MM.1S (cell line): Measurements from ENCODE around the gene GFRA1.

Experiments
- DNase-seq: peaks from one replicate; pipeline ENCODE4 v3.0.0-alpha.2; 2015
- H2AFZ ChIP-seq: fragments of 300-600 bp; sonication (generic); 2 replicates; pipeline ENCODE4 v1.6.0; 2016; ENCODE audit warnings: antibody characterized with exemption, low read length
- H3F3A ChIP-seq: fragments of 300-600 bp; sonication (generic); 2 replicates; pipeline ENCODE4 v1.6.1; 2016; ENCODE audit warnings: mild to moderate bottlenecking, antibody characterized with exemption, low read length, moderate library complexity, mixed read lengths; ENCODE audit not compliant: insufficient read depth
- H3K27ac ChIP-seq: fragments of 300-600 bp; sonication (generic); 2 replicates; pipeline ENCODE4 v1.5.1; 2016; ENCODE audit warnings: mild to moderate bottlenecking, low read length
- H3K27me3 ChIP-seq: fragments of 300-600 bp; sonication (generic); replicated peaks from 2 replicates; pipeline ENCODE4 v1.6.0; 2016; ENCODE audit warnings: low read length; ENCODE audit not compliant: insufficient read depth
- H3K36me3 ChIP-seq: fragments of 300-600 bp; sonication (generic); replicated peaks from 2 replicates; pipeline ENCODE4 v1.6.1; 2016; ENCODE audit warnings: mild to moderate bottlenecking, low read length, mixed read lengths; ENCODE audit not compliant: insufficient read depth
- H3K4me1 ChIP-seq: fragments of 300-600 bp; sonication (generic); 2 replicates; pipeline ENCODE4 v1.6.1; 2016; ENCODE audit warnings: low read length, mixed read lengths
- H3K4me2 ChIP-seq: fragments of 300-600 bp; sonication (generic); 2 replicates; pipeline ENCODE4 v1.6.0; 2016; ENCODE audit warnings: low read depth, low read length
- H3K4me3 ChIP-seq: fragments of 300-600 bp; sonication (generic); 2 replicates; pipeline ENCODE4 v1.5.1; 2016; ENCODE audit warnings: low read length, mixed read lengths
- H3K79me2 ChIP-seq: fragments of 300-600 bp; sonication (generic); 2 replicates; pipeline ENCODE4 v1.6.1; 2016; ENCODE audit warnings: mixed run types, low read length, mixed read lengths
- H3K9ac ChIP-seq: fragments of 300-600 bp; sonication (generic); 2 replicates; pipeline ENCODE4 v1.6.1; 2016; ENCODE audit warnings: low read length, mixed read lengths
- H3K9me2 ChIP-seq: fragments of 300-600 bp; sonication (generic); replicated peaks from 2 replicates; pipeline ENCODE4 v1.6.1; 2016; ENCODE audit warnings: mild to moderate bottlenecking, low read length, mixed read lengths; ENCODE audit not compliant: insufficient read depth
- H3K9me3 ChIP-seq: fragments of 300-600 bp; sonication (generic); replicated peaks from 2 replicates; pipeline ENCODE4 v1.6.1; 2016; ENCODE audit warnings: mild to moderate bottlenecking, low read length, mixed read lengths; ENCODE audit not compliant: insufficient read depth
- H4K20me1 ChIP-seq: fragments of 300-600 bp; sonication (generic); 2 replicates; pipeline ENCODE4 v1.6.1; 2016; ENCODE audit warnings: mild to moderate bottlenecking, low read length, moderate library complexity, mixed read lengths; ENCODE audit not compliant: insufficient read depth
- EZH2 ChIP-seq: fragments of 300-600 bp; sonication (generic); optimal IDR thresholded peaks from 2 replicates; pipeline ENCODE3; 2017; ENCODE audit warnings: low read depth, mild to moderate bottlenecking, antibody characterized with exemption, low read length, mixed read lengths
- EZH2phosphoT487 ChIP-seq: fragments of 300-600 bp; sonication (generic); IDR thresholded peaks from 2 replicates; pipeline ENCODE4 v1.6.1; 2018; ENCODE audit warnings: antibody characterized with exemption, low read length
- TF ChIP-seq, protein P1 (sequence below): fragments of 300-600 bp; sonication (generic); IDR thresholded peaks from 2 replicates; pipeline ENCODE4 v1.5.1; 2016; ENCODE audit warnings: antibody characterized with exemption, low read length, mixed read lengths

GFRA1 gene

DNA sequence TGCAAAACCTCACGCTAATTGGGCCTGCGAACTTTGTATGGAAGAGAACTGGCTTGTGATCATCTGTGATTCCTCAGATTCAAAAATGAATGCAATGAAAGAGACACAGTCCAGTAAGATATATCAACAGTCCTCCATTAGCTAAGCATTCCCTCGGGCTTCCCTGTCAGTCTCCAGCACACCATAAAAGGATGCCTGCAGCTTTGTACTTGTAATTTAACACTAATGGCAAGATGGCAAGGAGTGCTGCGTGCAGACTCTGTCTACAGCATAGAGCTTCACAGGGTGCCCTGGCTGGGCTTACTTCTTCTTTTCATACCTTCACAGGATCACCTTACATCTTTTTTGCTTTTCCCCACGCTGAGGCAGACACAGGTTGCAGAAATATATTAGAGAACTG is 200.0 kb downstream of the GFRA1 start:
- no peak for DNase-seq
- Histone ChIP-seq H3K79me2 (no peaks in the 10 kb centered on the region), H3K9ac (no peak overlapping the region), H3K4me2 (no peak overlapping the region), H2AFZ (no peak overlapping the region), H3F3A (no peaks in the 10 kb centered on the region), H3K36me3 (no peaks in the 10 kb centered on the region), H3K9me3 (no peaks in the 10 kb centered on the region), H4K20me1 (no peaks in the 10 kb centered on the region), H3K9me2 (no peaks in the 10 kb centered on the region), H3K4me1 (no peaks in the 10 kb centered on the region), H3K27ac (no peak overlapping the region), H3K4me3 (no peak overlapping the region), H3K27me3 (no peaks in the 10 kb centered on the region)
- TF ChIP-seq, protein P1, sequence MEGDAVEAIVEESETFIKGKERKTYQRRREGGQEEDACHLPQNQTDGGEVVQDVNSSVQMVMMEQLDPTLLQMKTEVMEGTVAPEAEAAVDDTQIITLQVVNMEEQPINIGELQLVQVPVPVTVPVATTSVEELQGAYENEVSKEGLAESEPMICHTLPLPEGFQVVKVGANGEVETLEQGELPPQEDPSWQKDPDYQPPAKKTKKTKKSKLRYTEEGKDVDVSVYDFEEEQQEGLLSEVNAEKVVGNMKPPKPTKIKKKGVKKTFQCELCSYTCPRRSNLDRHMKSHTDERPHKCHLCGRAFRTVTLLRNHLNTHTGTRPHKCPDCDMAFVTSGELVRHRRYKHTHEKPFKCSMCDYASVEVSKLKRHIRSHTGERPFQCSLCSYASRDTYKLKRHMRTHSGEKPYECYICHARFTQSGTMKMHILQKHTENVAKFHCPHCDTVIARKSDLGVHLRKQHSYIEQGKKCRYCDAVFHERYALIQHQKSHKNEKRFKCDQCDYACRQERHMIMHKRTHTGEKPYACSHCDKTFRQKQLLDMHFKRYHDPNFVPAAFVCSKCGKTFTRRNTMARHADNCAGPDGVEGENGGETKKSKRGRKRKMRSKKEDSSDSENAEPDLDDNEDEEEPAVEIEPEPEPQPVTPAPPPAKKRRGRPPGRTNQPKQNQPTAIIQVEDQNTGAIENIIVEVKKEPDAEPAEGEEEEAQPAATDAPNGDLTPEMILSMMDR: no peak
- TF ChIP-seq EZH2 (no peak), EZH2phosphoT487 (no peak)

DNA sequence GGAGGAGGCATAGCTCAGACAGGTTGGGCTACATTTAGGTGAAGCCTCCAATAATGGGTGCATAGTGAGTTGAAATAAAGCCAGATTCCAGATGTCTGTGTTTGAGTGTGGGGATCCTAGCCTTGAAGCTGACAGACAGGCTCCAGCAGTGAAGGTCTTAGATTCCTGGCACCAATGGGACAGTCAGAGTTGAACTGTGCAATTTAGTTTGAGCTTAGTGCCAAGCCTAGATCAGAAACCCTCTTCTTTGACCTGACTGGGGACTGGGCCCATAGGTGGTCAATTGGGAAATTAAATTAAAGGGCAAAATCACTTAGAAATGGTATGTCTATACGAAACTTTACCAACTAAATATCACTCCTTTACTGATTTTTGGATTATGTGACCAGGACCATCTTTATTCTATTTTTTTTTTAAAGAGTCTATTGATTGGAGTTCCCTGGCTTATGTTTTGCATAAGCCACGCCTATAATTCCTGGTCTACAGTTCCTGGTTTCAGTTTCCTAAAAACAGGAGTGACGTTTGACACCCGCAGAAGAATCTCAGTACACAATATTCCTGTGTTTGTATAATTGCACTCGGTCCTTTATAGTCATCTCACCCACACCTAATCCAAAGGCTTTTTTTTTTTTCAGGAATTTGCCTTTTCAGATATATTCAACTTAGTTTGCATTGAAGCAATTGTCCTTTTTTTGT is 201.4 kb downstream of the GFRA1 start:
- Histone ChIP-seq H3K4me2 (no peak overlapping the region), H3K79me2 (no peaks in the 10 kb centered on the region), H3F3A (no peaks in the 10 kb centered on the region), H3K9me2 (no peaks in the 10 kb centered on the region), H3K27ac (no peak overlapping the region), H3K9me3 (no peaks in the 10 kb centered on the region), H4K20me1 (no peaks in the 10 kb centered on the region), H3K9ac (no peak overlapping the region), H3K36me3 (no peaks in the 10 kb centered on the region), H3K4me1 (no peaks in the 10 kb centered on the region), H3K4me3 (no peak overlapping the region), H3K27me3 (no peaks in the 10 kb centered on the region), H2AFZ (no peak overlapping the region)
- DNase-seq: no peak
- TF ChIP-seq EZH2phosphoT487 (no peak), EZH2 (no peak)
- TF ChIP-seq, protein P1: no peak

DNA sequence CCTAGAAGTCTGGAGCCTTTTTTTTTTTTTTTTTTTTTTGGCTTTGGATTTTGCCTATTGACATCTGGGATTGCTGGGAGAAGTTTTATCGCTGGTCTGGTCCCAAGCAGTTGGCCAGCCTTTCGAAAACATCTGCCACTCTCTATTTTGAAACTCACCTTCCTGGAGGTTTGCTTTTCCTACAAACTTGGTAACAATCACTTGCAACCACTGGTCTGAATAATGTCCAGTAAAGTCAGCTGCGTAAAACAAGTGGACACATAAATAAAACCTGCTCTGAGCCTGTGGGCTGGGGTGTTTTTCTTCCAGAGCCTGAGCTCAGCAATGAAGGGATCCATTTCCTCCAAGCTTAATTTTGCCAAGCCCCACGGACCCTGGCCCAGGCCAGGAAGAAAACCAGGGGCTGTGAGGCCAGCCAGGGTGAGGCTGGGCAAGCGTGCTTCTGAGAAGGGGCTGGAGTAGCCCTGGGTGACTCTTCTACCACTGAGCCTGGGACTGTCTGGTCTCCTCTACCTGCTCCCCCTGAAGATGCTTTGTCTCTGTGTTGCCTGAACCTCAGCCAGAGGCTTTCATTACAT is 202.2 kb downstream of the GFRA1 start:
- H3K27ac ChIP-seq: no peak overlapping the region
- no peaks in the 10 kb centered on the region for H3F3A ChIP-seq
- no peak overlapping the region for H3K9ac ChIP-seq
- no peak overlapping the region for H2AFZ ChIP-seq
- H3K79me2 ChIP-seq: no peaks in the 10 kb centered on the region
- H3K4me1 ChIP-seq: no peaks in the 10 kb centered on the region
- no peaks in the 10 kb centered on the region for H4K20me1 ChIP-seq
- H3K36me3 ChIP-seq: no peaks in the 10 kb centered on the region
- no peaks in the 10 kb centered on the region for H3K27me3 ChIP-seq
- TF ChIP-seq EZH2 (no peak), EZH2phosphoT487 (no peak)
- TF ChIP-seq, protein P1: no peak
- no peaks in the 10 kb centered on the region for H3K9me3 ChIP-seq
- H3K9me2 ChIP-seq: no peaks in the 10 kb centered on the region
- no peak overlapping the region for H3K4me3 ChIP-seq
- no peak overlapping the region for H3K4me2 ChIP-seq
- DNase-seq: no peak
